WTC11 (cell line): ENCODE data around the gene FAM76B. TPM values are rescaled to one million over a fixed set of nuclear protein-coding genes. Genes with fewer than 3 reads are reported as not detected.

ENCODE experiments used
- ATAC-seq: fragments of 200-7000 bp; cut with Tn5 transposase; 2 replicates; pipeline ENCODE4 v1.10.0; 2021; ENCODE audit warnings: mild to moderate bottlenecking, moderate library complexity
- CTCF ChIA-PET: fragments of 300-600 bp; sonication (Branson Sonifier 250); formaldehyde crosslinking; loops from one replicate; lab custom pipeline; 2021; ENCODE audit warnings: antibody characterized with exemption; lab: Charles Lee
- POLR2A ChIA-PET: fragments of 350-600 bp; sonication (Branson Sonifier 250); formaldehyde crosslinking; loops from one replicate; lab custom pipeline; 2021; ENCODE audit warnings: antibody characterized with exemption; lab: Charles Lee
- DNase-seq: peaks from one replicate; pipeline ENCODE4 v3.0.0; 2021; ENCODE audit warnings: low spot score
- H3K27ac Mint-ChIP-seq: 2 replicates; pipeline ENCODE4 v1.8.0; 2021; ENCODE audit warnings: mixed read lengths
- H3K27me3 Mint-ChIP-seq: 2 replicates; pipeline ENCODE4 v1.8.0; 2021; ENCODE audit warnings: low read depth, mild to moderate bottlenecking, moderate library complexity, mixed read lengths
- H3K36me3 Mint-ChIP-seq: 2 replicates; pipeline ENCODE4 v1.8.0; 2021; ENCODE audit warnings: mixed read lengths
- H3K4me1 Mint-ChIP-seq: 2 replicates; pipeline ENCODE4 v1.8.0; 2022; ENCODE audit warnings: mixed read lengths
- H3K4me3 Mint-ChIP-seq: 2 replicates; pipeline ENCODE4 v1.8.0; 2021; ENCODE audit warnings: mild to moderate bottlenecking, moderate library complexity, mixed read lengths
- H3K9me3 Mint-ChIP-seq: 2 replicates; pipeline ENCODE4 v1.8.0; 2021; ENCODE audit warnings: mixed read lengths
- ATF1 ChIP-seq: sonication (generic); formaldehyde crosslinking; IDR thresholded peaks from 2 replicates; pipeline ENCODE4 v1.8.1; 2023; ENCODE audit warnings: mild to moderate bottlenecking, moderate library complexity, missing genetic modification reagents
- CDX4 ChIP-seq: fragments of 250-450 bp; sonication (Bioruptor Pico); IDR thresholded peaks from 2 replicates; pipeline ENCODE4 v1.9.0; 2021; ENCODE audit warnings: moderate library complexity, mild to moderate bottlenecking, inconsistent platforms, borderline replicate concordance
- GTF2I ChIP-seq: fragments of 250-450 bp; sonication (Bioruptor Pico); conservative IDR thresholded peaks from 2 replicates; pipeline ENCODE4 v1.4.0; 2021; ENCODE audit warnings: mild to moderate bottlenecking
- IRF2 ChIP-seq: sonication (generic); formaldehyde crosslinking; IDR thresholded peaks from 2 replicates; pipeline ENCODE4 v1.8.0; 2022; ENCODE audit warnings: low read depth, missing genetic modification reagents, borderline replicate concordance
- JUN ChIP-seq: sonication (generic); formaldehyde crosslinking; IDR thresholded peaks from 2 replicates; pipeline ENCODE4 v1.8.0; 2023; ENCODE audit warnings: mild to moderate bottlenecking, missing genetic modification reagents
- NFE2L1 ChIP-seq: sonication (generic); formaldehyde crosslinking; IDR thresholded peaks from 2 replicates; pipeline ENCODE4 v1.8.1; 2023; ENCODE audit warnings: missing genetic modification reagents
- NR2C2 ChIP-seq: sonication (generic); formaldehyde crosslinking; IDR thresholded peaks from 2 replicates; pipeline ENCODE4 v1.8.0; 2022; ENCODE audit warnings: mild to moderate bottlenecking, missing genetic modification reagents
- OVOL2 ChIP-seq: fragments of 250-450 bp; sonication (Bioruptor Pico); IDR thresholded peaks from 2 replicates; pipeline ENCODE4 v1.9.0; 2021; ENCODE audit warnings: mild to moderate bottlenecking, borderline replicate concordance
- PREB ChIP-seq: sonication (generic); formaldehyde crosslinking; IDR thresholded peaks from 2 replicates; pipeline ENCODE4 v1.8.1; 2022; ENCODE audit warnings: mild to moderate bottlenecking, missing genetic modification reagents, moderate library complexity, borderline replicate concordance
- PRRX2 ChIP-seq: fragments of 250-450 bp; sonication (Bioruptor Pico); IDR thresholded peaks from 2 replicates; pipeline ENCODE4 v1.8.0; 2021; ENCODE audit warnings: mild to moderate bottlenecking
- RORB ChIP-seq: fragments of 250-450 bp; sonication (Bioruptor Pico); IDR thresholded peaks from 2 replicates; pipeline ENCODE4 v1.9.0; 2021; ENCODE audit warnings: mild to moderate bottlenecking
- STAT6 ChIP-seq: sonication (generic); formaldehyde crosslinking; conservative IDR thresholded peaks from 2 replicates; pipeline ENCODE4 v1.8.1; 2023; ENCODE audit warnings: mild to moderate bottlenecking, low read depth, missing genetic modification reagents, moderate library complexity
- TCF7 ChIP-seq: sonication (generic); formaldehyde crosslinking; IDR thresholded peaks from 2 replicates; pipeline ENCODE4 v1.8.0; 2022; ENCODE audit warnings: mild to moderate bottlenecking, low read depth, missing genetic modification reagents, moderate library complexity
- USF1 ChIP-seq: sonication (generic); formaldehyde crosslinking; IDR thresholded peaks from 2 replicates; pipeline ENCODE4 v1.8.0; 2022; ENCODE audit warnings: mild to moderate bottlenecking, missing genetic modification reagents
- ZNF219 ChIP-seq: sonication (generic); formaldehyde crosslinking; IDR thresholded peaks from 2 replicates; pipeline ENCODE4 v1.8.0; 2023; ENCODE audit warnings: missing genetic modification reagents, mild to moderate bottlenecking, borderline replicate concordance
- ZNF396 ChIP-seq: fragments of 250-450 bp; sonication (Bioruptor Pico); IDR thresholded peaks from 2 replicates; pipeline ENCODE4 v1.8.0; 2021; ENCODE audit warnings: mild to moderate bottlenecking, moderate library complexity, borderline replicate concordance
- total RNA-seq: library from RNA; stranded (reverse); gene quantifications from 3 replicates; pipeline ENCODE4 v1.2.3, GENCODE V29; 2021
- TF ChIP-seq, protein P1 (sequence below): fragments of 200-600 bp; IDR thresholded peaks from 2 replicates; pipeline ENCODE4 v1.8.0; 2022; ENCODE audit warnings: antibody characterized with exemption

FAM76B gene
- total RNA-seq, 1 experiment from 2014 or later, result 30.0 TPM

GRCh38 chr11:95766701-95767100, 22.9 kb downstream of the FAM76B start:
- Mint-ChIP-seq H3K27me3 (no peaks in the 10 kb centered on the region), H3K9me3 (no peaks in the 10 kb centered on the region), H3K4me3 (no peak overlapping the region), H3K4me1 (no peaks in the 10 kb centered on the region), H3K27ac (no peak overlapping the region), H3K36me3 (peaks cover 5% of the 10 kb centered on the region)
- ATAC-seq (no peak), DNase-seq (no peak)
- ChIA-PET POLR2A (interaction anchor here (0.6 kb wide), 1 partner anchor 617 kb away, joined by 3 read pairs; no protein-coding TSS in a partner anchor), CTCF (interaction anchor here (3.9 kb wide), 1 partner anchor 615 kb away, joined by 16 read pairs; no protein-coding TSS in a partner anchor)
- TF ChIP-seq JUN (CRISPR knock-in tag) (no peak), PREB (CRISPR knock-in tag) (no peak), USF1 (no peak), NR2C2 (CRISPR knock-in tag) (no peak), ZNF219 (CRISPR knock-in tag) (no peak), TCF7 (no peak), NFE2L1 (CRISPR knock-in tag) (no peak), GTF2I (CRISPR knock-in tag) (no peak), OVOL2 (CRISPR knock-in tag) (no peak)

- POLR2A ChIA-PET, result no interaction called here
- DNase-seq, result no peak
- Mint-ChIP-seq H3K9me3 (no peaks in the 10 kb centered on the region), H3K4me1 (no peaks in the 10 kb centered on the region), H3K4me3 (no peak overlapping the region), H3K27me3 (no peaks in the 10 kb centered on the region), H3K36me3 (no peaks in the 10 kb centered on the region), H3K27ac (no peak overlapping the region)
- CTCF ChIA-PET, result interaction anchor here (0.6 to 5.0 kb wide), 3 partner anchors 171 to 612 kb away, joined by 3 to 36 read pairs (median 5); no protein-coding TSS in a partner anchor
- ATAC-seq, result peak; percentile 38
- 0 out of 2 replicates have a peak, but pooled peaks have one; percentile 18 for TF ChIP-seq RORB
- TF ChIP-seq, protein P1, sequence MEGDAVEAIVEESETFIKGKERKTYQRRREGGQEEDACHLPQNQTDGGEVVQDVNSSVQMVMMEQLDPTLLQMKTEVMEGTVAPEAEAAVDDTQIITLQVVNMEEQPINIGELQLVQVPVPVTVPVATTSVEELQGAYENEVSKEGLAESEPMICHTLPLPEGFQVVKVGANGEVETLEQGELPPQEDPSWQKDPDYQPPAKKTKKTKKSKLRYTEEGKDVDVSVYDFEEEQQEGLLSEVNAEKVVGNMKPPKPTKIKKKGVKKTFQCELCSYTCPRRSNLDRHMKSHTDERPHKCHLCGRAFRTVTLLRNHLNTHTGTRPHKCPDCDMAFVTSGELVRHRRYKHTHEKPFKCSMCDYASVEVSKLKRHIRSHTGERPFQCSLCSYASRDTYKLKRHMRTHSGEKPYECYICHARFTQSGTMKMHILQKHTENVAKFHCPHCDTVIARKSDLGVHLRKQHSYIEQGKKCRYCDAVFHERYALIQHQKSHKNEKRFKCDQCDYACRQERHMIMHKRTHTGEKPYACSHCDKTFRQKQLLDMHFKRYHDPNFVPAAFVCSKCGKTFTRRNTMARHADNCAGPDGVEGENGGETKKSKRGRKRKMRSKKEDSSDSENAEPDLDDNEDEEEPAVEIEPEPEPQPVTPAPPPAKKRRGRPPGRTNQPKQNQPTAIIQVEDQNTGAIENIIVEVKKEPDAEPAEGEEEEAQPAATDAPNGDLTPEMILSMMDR, result peak; percentile 51; the same call in 1 of the 2 replicates
- no peak for TF ChIP-seq CDX4 (CRISPR knock-in tag)
- no peak for TF ChIP-seq ZNF396 (CRISPR knock-in tag)
- TF ChIP-seq PRRX2 (CRISPR knock-in tag), result no peak
- TF ChIP-seq ATF1 (CRISPR knock-in tag), result no peak
- no peak for TF ChIP-seq IRF2 (CRISPR knock-in tag)
- TF ChIP-seq STAT6 (CRISPR knock-in tag), result no peak
Observed at GRCh38 chr11:95764267-95764898, 25.2 kb downstream of the FAM76B start.
